Panc1 (cell line): ENCODE results near the gene PNPLA2. TPM values are rescaled to one million over a fixed set of nuclear protein-coding genes. Genes with fewer than 3 reads are reported as not detected.

Source experiments
- ATAC-seq: fragments of 200-7000 bp; cut with Tn5 transposase; 2 replicates; pipeline ENCODE4 v1.9.1; 2020; ENCODE audit warnings: mild to moderate bottlenecking, moderate library complexity
- BruUV-seq: library from RNA; stranded (reverse); fragments of 400-500 nt; replicated peaks from 2 replicates; lab custom pipeline; 2021; lab: Mats Ljungman, UMichigan
- CTCF ChIA-PET: fragments of 300-600 bp; sonication (Branson Sonifier 250); formaldehyde crosslinking; loops from one replicate; lab custom pipeline; 2022; ENCODE audit warnings: antibody characterized with exemption; lab: Charles Lee
- POLR2A ChIA-PET: fragments of 300-600 bp; sonication (Branson Sonifier 250); formaldehyde crosslinking; loops from one replicate; lab custom pipeline; 2022; ENCODE audit warnings: antibody characterized with exemption; lab: Charles Lee
- DNase-seq: peaks from one replicate; pipeline ENCODE4 v3.0.0-alpha.2; 2010; ENCODE audit warnings: low read depth, low spot score
- H3K27ac ChIP-seq: 2 replicates; pipeline ENCODE4 v1.5.1; 2011; ENCODE audit warnings: mild to moderate bottlenecking, low read length, inconsistent platforms
- H3K27me3 ChIP-seq: fragments of 200-500 bp; sonication (Bioruptor generic); 2 replicates; pipeline ENCODE4 v1.6.0; 2014; ENCODE audit warnings: low read length, inconsistent platforms; ENCODE audit not compliant: control insufficient read depth, insufficient read depth
- H3K36me3 ChIP-seq: fragments of 200-500 bp; sonication (Bioruptor generic); 2 replicates; pipeline ENCODE4 v1.5.1; 2014; ENCODE audit warnings: inconsistent platforms, mild to moderate bottlenecking, low read length, moderate library complexity; ENCODE audit not compliant: control insufficient read depth, insufficient read depth
- H3K4me1 ChIP-seq: 2 replicates; pipeline ENCODE4 v1.5.1; 2011; ENCODE audit warnings: inconsistent platforms, mild to moderate bottlenecking, low read length, moderate library complexity; ENCODE audit not compliant: control insufficient read depth, insufficient read depth
- H3K4me3 ChIP-seq, 2 experiments: 2 replicates each; pipeline ENCODE4 v1.5.1; 2011 to 2012; ENCODE audit warnings: low read depth in 2 of 2, low read length in 2 of 2, mild to moderate bottlenecking in 2 of 2, inconsistent platforms in 1 of 2, moderate library complexity in 1 of 2
- H3K9me3 ChIP-seq: fragments of 200-500 bp; sonication (Bioruptor generic); 2 replicates; pipeline ENCODE4 v1.5.1; 2014; ENCODE audit warnings: low read depth, mild to moderate bottlenecking, inconsistent platforms, low read length, moderate library complexity; ENCODE audit not compliant: control insufficient read depth, insufficient read depth
- POLR2AphosphoS5 ChIP-seq: IDR thresholded peaks from 2 replicates; pipeline ENCODE4 v1.6.1; 2012; ENCODE audit warnings: mild to moderate bottlenecking, low read depth, low read length, moderate library complexity
- SIN3A ChIP-seq: IDR thresholded peaks from 2 replicates; pipeline ENCODE4 v1.6.1; 2012; ENCODE audit warnings: low read depth, mild to moderate bottlenecking, low read length, moderate library complexity, borderline replicate concordance; ENCODE audit not compliant: insufficient read depth
- TCF7L2 ChIP-seq: IDR thresholded peaks from 2 replicates; pipeline ENCODE4 v1.6.1; 2011; ENCODE audit warnings: mild to moderate bottlenecking, low read depth, low read length, inconsistent platforms
- in situ Hi-C: cut with HindIII; loops from 2 replicates; pipeline ENCODE4 v1.10.0; 2016; ENCODE audit warnings: low sequenced_read_pairs, low pct_unique_long_range_greater_than_20kb
- intact Hi-C: fragments of 100-400 bp; cut with micrococcal nuclease; formaldehyde crosslinking; loops from one replicate; pipeline ENCODE4 v1.10.0; 2022; ENCODE audit not compliant: unreplicated experiment
- total RNA-seq: library from RNA; stranded (reverse); gene quantifications from one replicate; pipeline ENCODE4 v1.2.1, GENCODE V29; 2021; ENCODE audit not compliant: unreplicated experiment
- TF ChIP-seq, protein P1 (sequence below), 2 experiments: IDR thresholded peaks; 2 replicates each; pipeline ENCODE4 v1.6.1; 2011 to 2012; ENCODE audit warnings: low read depth in 2 of 2, control low read depth in 1 of 2, low read length in 1 of 2, mild to moderate bottlenecking in 1 of 2, moderate library complexity in 1 of 2; ENCODE audit not compliant: insufficient read depth in 1 of 2
- TF ChIP-seq, protein P2 (sequence below): fragments of 450-650 bp; IDR thresholded peaks from 2 replicates; pipeline ENCODE4 v1.5.1; 2017; ENCODE audit warnings: mild to moderate bottlenecking

PNPLA2 gene
- total RNA-seq, 1 experiment from 2014 or later, result 244 TPM

DNA sequence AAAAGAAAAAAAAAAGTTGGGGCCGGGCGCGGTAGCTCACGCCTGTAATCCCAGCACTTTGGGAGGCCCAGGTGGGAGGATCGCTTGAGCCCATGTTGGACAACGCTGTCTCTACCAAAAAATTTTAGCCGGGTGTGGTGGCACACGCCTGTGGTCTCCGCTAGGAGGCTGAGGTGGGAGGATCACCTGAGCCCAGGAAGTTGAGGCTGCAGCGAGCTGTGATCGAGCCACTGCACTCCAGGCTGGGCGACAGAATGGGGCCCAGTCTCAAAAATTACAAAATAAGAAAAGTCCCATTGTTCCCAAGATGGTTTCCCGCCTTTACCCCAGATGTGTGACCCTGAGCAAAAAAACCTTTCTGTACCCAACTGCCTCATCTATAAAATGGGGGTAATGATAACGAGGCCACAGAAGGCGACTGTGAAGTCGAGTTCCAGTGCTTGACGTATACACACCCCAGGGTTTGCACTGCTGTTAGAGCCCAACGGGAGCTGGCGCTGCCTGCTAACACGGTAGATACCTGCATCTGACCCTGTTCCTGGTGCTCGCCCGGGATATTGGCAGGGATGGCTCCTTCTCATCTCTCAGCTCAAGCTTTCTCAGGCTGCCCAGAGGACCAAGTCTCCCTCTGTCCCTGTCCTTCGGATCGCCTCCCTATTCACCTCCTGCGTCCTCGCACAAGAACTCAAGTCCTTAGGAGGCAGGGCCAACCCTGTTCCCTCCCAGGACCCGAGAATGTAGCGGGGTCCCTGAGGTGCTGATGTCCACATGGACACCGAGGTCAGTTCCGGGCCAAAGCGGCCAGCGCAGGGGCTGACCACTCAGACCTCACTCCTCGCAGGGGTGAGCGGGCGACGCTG lies 10.1 kb upstream of the PNPLA2 start:
- intact Hi-C loops, result no loop called here
- BruUV-seq, result TSS peak; percentile 88
- TF ChIP-seq, protein P1, sequence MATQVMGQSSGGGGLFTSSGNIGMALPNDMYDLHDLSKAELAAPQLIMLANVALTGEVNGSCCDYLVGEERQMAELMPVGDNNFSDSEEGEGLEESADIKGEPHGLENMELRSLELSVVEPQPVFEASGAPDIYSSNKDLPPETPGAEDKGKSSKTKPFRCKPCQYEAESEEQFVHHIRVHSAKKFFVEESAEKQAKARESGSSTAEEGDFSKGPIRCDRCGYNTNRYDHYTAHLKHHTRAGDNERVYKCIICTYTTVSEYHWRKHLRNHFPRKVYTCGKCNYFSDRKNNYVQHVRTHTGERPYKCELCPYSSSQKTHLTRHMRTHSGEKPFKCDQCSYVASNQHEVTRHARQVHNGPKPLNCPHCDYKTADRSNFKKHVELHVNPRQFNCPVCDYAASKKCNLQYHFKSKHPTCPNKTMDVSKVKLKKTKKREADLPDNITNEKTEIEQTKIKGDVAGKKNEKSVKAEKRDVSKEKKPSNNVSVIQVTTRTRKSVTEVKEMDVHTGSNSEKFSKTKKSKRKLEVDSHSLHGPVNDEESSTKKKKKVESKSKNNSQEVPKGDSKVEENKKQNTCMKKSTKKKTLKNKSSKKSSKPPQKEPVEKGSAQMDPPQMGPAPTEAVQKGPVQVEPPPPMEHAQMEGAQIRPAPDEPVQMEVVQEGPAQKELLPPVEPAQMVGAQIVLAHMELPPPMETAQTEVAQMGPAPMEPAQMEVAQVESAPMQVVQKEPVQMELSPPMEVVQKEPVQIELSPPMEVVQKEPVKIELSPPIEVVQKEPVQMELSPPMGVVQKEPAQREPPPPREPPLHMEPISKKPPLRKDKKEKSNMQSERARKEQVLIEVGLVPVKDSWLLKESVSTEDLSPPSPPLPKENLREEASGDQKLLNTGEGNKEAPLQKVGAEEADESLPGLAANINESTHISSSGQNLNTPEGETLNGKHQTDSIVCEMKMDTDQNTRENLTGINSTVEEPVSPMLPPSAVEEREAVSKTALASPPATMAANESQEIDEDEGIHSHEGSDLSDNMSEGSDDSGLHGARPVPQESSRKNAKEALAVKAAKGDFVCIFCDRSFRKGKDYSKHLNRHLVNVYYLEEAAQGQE (IDR thresholded peaks at IDR 0.05; ENCODE audit: insufficient read depth in 1 of 2, low read depth in 2 of 2, low read length in 1 of 2), result no peak
- TF ChIP-seq SIN3A (no peak; the same call in 1 of the 2 replicates), TCF7L2 (no peak), POLR2AphosphoS5 (no peak; the same call in 1 of the 2 replicates)
- TF ChIP-seq, protein P2, sequence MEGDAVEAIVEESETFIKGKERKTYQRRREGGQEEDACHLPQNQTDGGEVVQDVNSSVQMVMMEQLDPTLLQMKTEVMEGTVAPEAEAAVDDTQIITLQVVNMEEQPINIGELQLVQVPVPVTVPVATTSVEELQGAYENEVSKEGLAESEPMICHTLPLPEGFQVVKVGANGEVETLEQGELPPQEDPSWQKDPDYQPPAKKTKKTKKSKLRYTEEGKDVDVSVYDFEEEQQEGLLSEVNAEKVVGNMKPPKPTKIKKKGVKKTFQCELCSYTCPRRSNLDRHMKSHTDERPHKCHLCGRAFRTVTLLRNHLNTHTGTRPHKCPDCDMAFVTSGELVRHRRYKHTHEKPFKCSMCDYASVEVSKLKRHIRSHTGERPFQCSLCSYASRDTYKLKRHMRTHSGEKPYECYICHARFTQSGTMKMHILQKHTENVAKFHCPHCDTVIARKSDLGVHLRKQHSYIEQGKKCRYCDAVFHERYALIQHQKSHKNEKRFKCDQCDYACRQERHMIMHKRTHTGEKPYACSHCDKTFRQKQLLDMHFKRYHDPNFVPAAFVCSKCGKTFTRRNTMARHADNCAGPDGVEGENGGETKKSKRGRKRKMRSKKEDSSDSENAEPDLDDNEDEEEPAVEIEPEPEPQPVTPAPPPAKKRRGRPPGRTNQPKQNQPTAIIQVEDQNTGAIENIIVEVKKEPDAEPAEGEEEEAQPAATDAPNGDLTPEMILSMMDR, result no peak; the same call in 1 of the 2 replicates
- Histone ChIP-seq H3K9me3 (no peaks in the 10 kb centered on the region), H3K36me3 (peaks cover 24% of the 10 kb centered on the region), H3K4me1 (peaks cover 53% of the 10 kb centered on the region), H3K4me3 (peak overlapping the region; percentile 85 to 96), H3K27me3 (no peaks in the 10 kb centered on the region), H3K27ac (peak overlapping the region; percentile 99)
- ChIA-PET POLR2A (interaction anchor here (1.0 to 1.3 kb wide), 2 partner anchors 13 to 20 kb away, joined by 3 read pairs; no protein-coding TSS in a partner anchor), CTCF (interaction anchor here (0.6 to 0.9 kb wide), 4 partner anchors 10 to 369 kb away, joined by 3 to 10 read pairs (median 6); partner anchors contain the start of gene PNPLA2)
- in situ Hi-C loops, result no loop called here
- ATAC-seq (peak; percentile 75), DNase-seq (no peak)

DNA sequence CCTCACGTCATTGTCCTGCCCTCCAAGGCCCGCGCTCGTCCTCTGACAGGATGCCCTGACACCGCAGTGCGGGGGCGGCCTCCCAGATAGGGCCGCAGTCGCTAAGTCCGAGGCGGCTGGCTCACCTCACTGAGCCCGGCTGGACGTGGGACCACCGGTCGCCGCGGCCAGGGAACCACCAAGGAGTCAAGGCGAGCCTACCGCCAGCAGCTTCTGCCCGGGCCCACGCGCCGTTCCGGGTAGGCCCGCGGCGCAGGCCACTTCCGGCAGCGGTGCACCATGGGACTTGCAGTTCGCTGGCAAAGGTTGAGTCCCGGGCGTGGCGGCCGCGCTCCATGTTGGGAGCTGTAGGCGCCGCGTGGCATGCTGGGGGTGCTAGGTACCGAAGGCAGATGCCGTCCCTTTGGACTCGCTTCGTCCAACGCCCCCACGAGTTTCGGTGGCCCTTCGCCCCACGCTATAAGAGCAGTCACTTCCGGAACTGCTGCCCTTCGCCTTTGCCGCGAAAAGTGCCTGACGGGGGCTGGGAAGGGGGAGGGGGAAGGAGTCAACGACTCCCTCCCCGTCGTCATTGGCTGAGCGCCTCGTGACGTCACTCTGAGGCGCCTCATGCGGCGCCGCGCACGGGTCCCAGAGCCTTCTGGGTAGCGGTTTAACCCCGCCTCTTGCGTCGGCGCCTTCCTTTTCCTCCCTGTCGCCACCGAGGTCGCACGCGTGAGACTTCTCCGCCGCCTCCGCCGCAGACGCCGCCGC lies 9.3 kb upstream of the PNPLA2 start, which contains the start of gene RPLP2:
TSS of gene RPLP2 (plus strand) at position 681 of the 753 bp plus-strand sequence. CDS start 268 bp downstream, outside the sequence.
- Histone ChIP-seq H3K4me3 (peak within 1 kb of the TSS; percentile 85 to 96), H3K36me3 (peaks cover 24% of the 10 kb centered on the region), H3K4me1 (peaks cover 45% of the 10 kb centered on the region), H3K9me3 (no peaks in the 10 kb centered on the region), H3K27me3 (no peaks in the 10 kb centered on the region), H3K27ac (peak within 1 kb of the TSS; percentile 99)
- intact Hi-C loops (no loop called here), in situ Hi-C loops (no loop called here)
- peak; percentile 90 for ATAC-seq
- no TSS peak for BruUV-seq
- ChIA-PET POLR2A (interaction anchor here (0.8 to 1.3 kb wide), 3 partner anchors 12 to 32 kb away, joined by 3 to 6 read pairs (median 3); no protein-coding TSS in a partner anchor), CTCF (interaction anchor here (0.7 to 0.9 kb wide), 3 partner anchors 10 to 370 kb away, joined by 3 to 10 read pairs (median 8); partner anchors contain the start of gene PNPLA2)
- DNase-seq, result peak; percentile 97
- TF ChIP-seq, protein P2, result no peak
- TF ChIP-seq, protein P1 (IDR thresholded peaks at IDR 0.05; ENCODE audit: insufficient read depth in 1 of 2, low read depth in 2 of 2, low read length in 1 of 2), result no peak
- peak; percentile 95 for TF ChIP-seq POLR2AphosphoS5
- peak; percentile 93; the same call in 1 of the 2 replicates for TF ChIP-seq SIN3A
- peak; percentile 20; the same call in 1 of the 2 replicates for TF ChIP-seq TCF7L2
